Chondrocyte (in vitro differentiated cells): ENCODE measurements around the gene U2AF1L4. TPM values are rescaled to one million over a fixed set of nuclear protein-coding genes. Genes with fewer than 3 reads are reported as not detected.

ENCODE experiments used
- DNase-seq: peaks from one replicate; pipeline ENCODE4 v3.0.0; 2021; ENCODE audit warnings: mixed read lengths, low spot score
- H3K27ac Mint-ChIP-seq: one replicate; pipeline ENCODE4 v1.8.0; 2021; ENCODE audit warnings: mild to moderate bottlenecking, moderate library complexity, mixed read lengths; ENCODE audit not compliant: unreplicated experiment
- H3K27me3 Mint-ChIP-seq: 2 replicates; pipeline ENCODE4 v1.8.0; 2021; ENCODE audit warnings: low read depth, mixed read lengths
- H3K36me3 Mint-ChIP-seq: 2 replicates; pipeline ENCODE4 v1.8.0; 2021; ENCODE audit warnings: low read depth, mixed read lengths
- H3K4me1 Mint-ChIP-seq: 2 replicates; pipeline ENCODE4 v1.8.0; 2021; ENCODE audit warnings: low read depth, mild to moderate bottlenecking, mixed read lengths
- H3K4me3 Mint-ChIP-seq: one replicate; pipeline ENCODE4 v1.8.0; 2021; ENCODE audit warnings: mild to moderate bottlenecking, moderate library complexity, mixed read lengths; ENCODE audit not compliant: unreplicated experiment
- H3K9me3 Mint-ChIP-seq: 2 replicates; pipeline ENCODE4 v1.8.0; 2021; ENCODE audit warnings: low read depth, mixed read lengths
- CTCF ChIP-seq: fragments of 200-600 bp; sonication (generic); IDR thresholded peaks from 2 replicates; pipeline ENCODE4 v1.5.0; 2021; ENCODE audit warnings: antibody characterized with exemption, mild to moderate bottlenecking, moderate library complexity
- total RNA-seq: library from RNA; stranded (reverse); gene quantifications from 3 replicates; pipeline ENCODE4 v1.2.1, GENCODE V29; 2021

U2AF1L4 gene
- total RNA-seq, 1 donor from 2014 or later, result 24.7 TPM

- Mint-ChIP-seq H3K4me1 (no peaks in the 10 kb centered on the region), H3K27ac (no peak overlapping the region), H3K9me3 (no peaks in the 10 kb centered on the region), H3K27me3 (peaks cover 2% of the 10 kb centered on the region), H3K36me3 (no peaks in the 10 kb centered on the region), H3K4me3 (no peak overlapping the region)
- no peak for TF ChIP-seq CTCF
- no peak for DNase-seq
Measured at GRCh38 chr19:35790981-35791813, 46.0 kb upstream of the U2AF1L4 start.

GRCh38 chr19:35789978-35790944 lies 45.0 kb upstream of the U2AF1L4 start:
- H3K4me1 Mint-ChIP-seq, result no peaks in the 10 kb centered on the region

GRCh38 chr19:35789195-35789977 lies 44.2 kb upstream of the U2AF1L4 start:
- H3K27me3 Mint-ChIP-seq, result peaks cover 2% of the 10 kb centered on the region
- no peak for DNase-seq
- no peaks in the 10 kb centered on the region for H3K4me1 Mint-ChIP-seq
- H3K9me3 Mint-ChIP-seq, result no peaks in the 10 kb centered on the region
- no peaks in the 10 kb centered on the region for H3K36me3 Mint-ChIP-seq
- no peak overlapping the region for H3K4me3 Mint-ChIP-seq
- H3K27ac Mint-ChIP-seq, result no peak overlapping the region
- TF ChIP-seq CTCF, result no peak

More at GRCh38 chr19:35789978-35790944, 45.0 kb upstream of the U2AF1L4 start:
- no peaks in the 10 kb centered on the region for H3K9me3 Mint-ChIP-seq
- DNase-seq, result no peak
- no peak for TF ChIP-seq CTCF
- no peak overlapping the region for H3K4me3 Mint-ChIP-seq
- peaks cover 2% of the 10 kb centered on the region for H3K27me3 Mint-ChIP-seq
- no peaks in the 10 kb centered on the region for H3K36me3 Mint-ChIP-seq
- H3K27ac Mint-ChIP-seq, result no peak overlapping the region

GRCh38 chr19:35788205-35788960 lies 43.2 kb upstream of the U2AF1L4 start:
- Mint-ChIP-seq H3K9me3 (no peaks in the 10 kb centered on the region), H3K27me3 (no peaks in the 10 kb centered on the region), H3K36me3 (no peaks in the 10 kb centered on the region), H3K4me3 (no peak overlapping the region), H3K4me1 (no peaks in the 10 kb centered on the region), H3K27ac (no peak overlapping the region)
- no peak for DNase-seq
- no peak for TF ChIP-seq CTCF
